Fibroblast of lung (primary cell): ENCODE results near the gene SSBP3. TPM values are rescaled to one million over a fixed set of nuclear protein-coding genes. Genes with fewer than 3 reads are reported as not detected.

Experiments used
- DNase-seq, 2 donors: peaks; one replicate each; pipeline versions ENCODE4 v3.0.0 to v3.0.0-alpha.2; 2010; ENCODE audit warnings: low read depth in 2 of 2
- H2AFZ ChIP-seq: 2 replicates; pipeline ENCODE4 v1.5.1; 2012; ENCODE audit warnings: low read length, control low read depth, inconsistent platforms
- H3K27ac ChIP-seq: 2 replicates; pipeline ENCODE4 v1.5.1; 2011; ENCODE audit warnings: low read length, control low read depth; ENCODE audit not compliant: insufficient read depth
- H3K27me3 ChIP-seq: 2 replicates; pipeline ENCODE4 v1.5.1; 2011; ENCODE audit warnings: mild to moderate bottlenecking, low read length; ENCODE audit not compliant: control insufficient read depth, insufficient read depth
- H3K36me3 ChIP-seq: 2 replicates; pipeline ENCODE4 v1.5.1; 2011; ENCODE audit warnings: low read length; ENCODE audit not compliant: control insufficient read depth, insufficient read depth
- H3K4me1 ChIP-seq: 2 replicates; pipeline ENCODE4 v1.5.1; 2011; ENCODE audit warnings: low read length; ENCODE audit not compliant: control insufficient read depth, insufficient read depth; ENCODE audit errors: extremely low read depth
- H3K4me2 ChIP-seq: 2 replicates; pipeline ENCODE4 v1.5.1; 2011; ENCODE audit warnings: low read length, control low read depth; ENCODE audit not compliant: insufficient read depth; ENCODE audit errors: extremely low read depth
- H3K4me3 ChIP-seq, 4 experiments: fragments of 200-600 bp in 1 of 4; sonication (generic) in 1 of 4; replicated peaks in 1 of 4; 2 replicates each; pipeline ENCODE4 v1.5.1; 2011 to 2016; ENCODE audit warnings: low read length in 4 of 4, low read depth in 3 of 4, mild to moderate bottlenecking in 3 of 4, control low read depth in 2 of 4, inconsistent platforms in 1 of 4, mixed read lengths in 1 of 4; ENCODE audit not compliant: insufficient read depth in 1 of 4; ENCODE audit errors: control extremely low read depth in 1 of 4
- H3K79me2 ChIP-seq: 2 replicates; pipeline ENCODE4 v1.5.1; 2012; ENCODE audit warnings: mild to moderate bottlenecking, low read length, inconsistent platforms; ENCODE audit not compliant: control insufficient read depth, insufficient read depth
- H3K9ac ChIP-seq: 2 replicates; pipeline ENCODE4 v1.5.1; 2011; ENCODE audit warnings: mild to moderate bottlenecking, low read length, control low read depth; ENCODE audit not compliant: insufficient read depth
- H3K9me3 ChIP-seq: 2 replicates; pipeline ENCODE4 v1.5.1; 2012; ENCODE audit warnings: low read depth, low read length; ENCODE audit not compliant: control insufficient read depth, insufficient read depth
- H4K20me1 ChIP-seq: 2 replicates; pipeline ENCODE4 v1.5.1; 2011; ENCODE audit warnings: low read length; ENCODE audit not compliant: control insufficient read depth, insufficient read depth; ENCODE audit errors: extremely low read depth
- EZH2 ChIP-seq: IDR thresholded peaks from 2 replicates; pipeline ENCODE4 v1.5.1; 2012; ENCODE audit warnings: low read length, control low read depth, mild to moderate bottlenecking; ENCODE audit errors: missing control alignments
- polyA plus RNA-seq, 2 donors: library from polyadenylated mRNA; depleted of rRNA in 1 of 2; stranded (reverse) in 1 of 2; unstranded in 1 of 2; fragments of >200 nt; gene quantifications; 2 replicates each; pipeline ENCODE4 v1.2.1, GENCODE V29; 2011 to 2012; ENCODE audit warnings: missing spikeins in 1 of 2
- total RNA-seq: library from RNA; depleted of rRNA; stranded (reverse); fragments of >200 nt; gene quantifications from 2 replicates; pipeline ENCODE4 v1.2.1, GENCODE V29; 2014
- TF ChIP-seq, protein P1 (sequence below), 2 donors: IDR thresholded peaks in 1 of 2; conservative IDR thresholded peaks in 1 of 2; 1 replicate in 1 of 2; 2 replicates in 1 of 2; pipeline ENCODE4 v1.5.1; 2011 to 2012; ENCODE audit warnings: low read length in 2 of 2, control low read depth in 1 of 2, inconsistent platforms in 1 of 2, low read depth in 1 of 2, mild to moderate bottlenecking in 1 of 2

SSBP3 gene
- total and polyA plus RNA-seq, 2 donors (not counting 1 experiment from before 2014, with no cell fraction given): 9.4 to 26.4 TPM

DNA sequence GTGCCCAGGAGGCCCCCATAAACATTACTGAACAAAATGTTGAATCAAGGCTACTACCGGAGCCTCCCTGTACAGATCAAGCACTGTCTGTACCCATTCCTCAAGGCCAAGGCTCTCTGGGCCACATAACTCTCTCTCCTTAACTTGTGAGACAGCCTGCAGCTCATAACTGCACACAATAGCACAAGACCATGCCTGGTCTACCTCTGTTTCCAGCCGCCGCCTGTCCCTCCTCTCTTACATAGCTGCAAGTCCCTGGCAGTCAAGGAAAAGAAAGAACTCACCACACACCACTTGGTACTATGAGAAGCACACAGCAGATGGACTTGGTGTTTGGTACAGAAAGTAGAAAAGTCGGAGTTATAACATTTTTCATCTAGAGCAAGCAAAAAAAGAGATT, 91.1 kb downstream of the SSBP3 start:
- no peak overlapping the region for H3K27ac ChIP-seq
- DNase-seq: no peak
- no peaks in the 10 kb centered on the region for H3K9me3 ChIP-seq
- H3K4me3 ChIP-seq: no peak overlapping the region
- no peak overlapping the region for H3K9ac ChIP-seq
- H3K36me3 ChIP-seq: no peaks in the 10 kb centered on the region
- no peaks in the 10 kb centered on the region for H3K79me2 ChIP-seq
- TF ChIP-seq EZH2: no peak
- TF ChIP-seq, protein P1, sequence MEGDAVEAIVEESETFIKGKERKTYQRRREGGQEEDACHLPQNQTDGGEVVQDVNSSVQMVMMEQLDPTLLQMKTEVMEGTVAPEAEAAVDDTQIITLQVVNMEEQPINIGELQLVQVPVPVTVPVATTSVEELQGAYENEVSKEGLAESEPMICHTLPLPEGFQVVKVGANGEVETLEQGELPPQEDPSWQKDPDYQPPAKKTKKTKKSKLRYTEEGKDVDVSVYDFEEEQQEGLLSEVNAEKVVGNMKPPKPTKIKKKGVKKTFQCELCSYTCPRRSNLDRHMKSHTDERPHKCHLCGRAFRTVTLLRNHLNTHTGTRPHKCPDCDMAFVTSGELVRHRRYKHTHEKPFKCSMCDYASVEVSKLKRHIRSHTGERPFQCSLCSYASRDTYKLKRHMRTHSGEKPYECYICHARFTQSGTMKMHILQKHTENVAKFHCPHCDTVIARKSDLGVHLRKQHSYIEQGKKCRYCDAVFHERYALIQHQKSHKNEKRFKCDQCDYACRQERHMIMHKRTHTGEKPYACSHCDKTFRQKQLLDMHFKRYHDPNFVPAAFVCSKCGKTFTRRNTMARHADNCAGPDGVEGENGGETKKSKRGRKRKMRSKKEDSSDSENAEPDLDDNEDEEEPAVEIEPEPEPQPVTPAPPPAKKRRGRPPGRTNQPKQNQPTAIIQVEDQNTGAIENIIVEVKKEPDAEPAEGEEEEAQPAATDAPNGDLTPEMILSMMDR (conservative IDR thresholded peaks at IDR 0.05 in 1 of 2, IDR thresholded peaks at IDR 0.05 in 1 of 2; ENCODE audit: low read depth in 1 of 2, low read length in 2 of 2): no peak
- peaks cover 11% of the 10 kb centered on the region for H3K4me1 ChIP-seq
- no peak overlapping the region for H3K4me2 ChIP-seq
- H3K27me3 ChIP-seq: no peaks in the 10 kb centered on the region
- no peaks in the 10 kb centered on the region for H4K20me1 ChIP-seq
- H2AFZ ChIP-seq: no peak overlapping the region

GRCh38 chr1:54314696-54315095, 91.5 kb downstream of the SSBP3 start:
- no peak for TF ChIP-seq EZH2
- TF ChIP-seq, protein P1 (conservative IDR thresholded peaks at IDR 0.05 in 1 of 2, IDR thresholded peaks at IDR 0.05 in 1 of 2; ENCODE audit: low read depth in 1 of 2, low read length in 2 of 2): no peak
- Histone ChIP-seq H2AFZ (no peak overlapping the region), H3K4me2 (no peak overlapping the region), H3K4me1 (peaks cover 11% of the 10 kb centered on the region), H3K79me2 (no peaks in the 10 kb centered on the region), H3K4me3 (no peak overlapping the region), H3K27me3 (no peaks in the 10 kb centered on the region), H3K9ac (no peak overlapping the region), H3K27ac (no peak overlapping the region), H3K36me3 (no peaks in the 10 kb centered on the region), H4K20me1 (no peaks in the 10 kb centered on the region), H3K9me3 (no peaks in the 10 kb centered on the region)
- DNase-seq: no peak

- Histone ChIP-seq H3K4me3 (no peak overlapping the region), H3K27me3 (no peaks in the 10 kb centered on the region), H3K9me3 (no peaks in the 10 kb centered on the region), H4K20me1 (no peaks in the 10 kb centered on the region), H3K27ac (peak overlapping the region; percentile 77), H2AFZ (no peak overlapping the region), H3K9ac (peak overlapping the region; percentile 46), H3K36me3 (no peaks in the 10 kb centered on the region), H3K4me2 (peak overlapping the region; percentile 25), H3K4me1 (peaks cover 11% of the 10 kb centered on the region), H3K79me2 (no peaks in the 10 kb centered on the region)
- TF ChIP-seq EZH2: no peak
- TF ChIP-seq, protein P1 (conservative IDR thresholded peaks at IDR 0.05 in 1 of 2, IDR thresholded peaks at IDR 0.05 in 1 of 2; ENCODE audit: low read depth in 1 of 2, low read length in 2 of 2): no peak
- peak; percentile 66 to 83 for DNase-seq
Observed at GRCh38 chr1:54312796-54313316, 93.3 kb downstream of the SSBP3 start.
